ENCODE measurements around the gene IQGAP2.

Gene IQGAP2

DNA sequence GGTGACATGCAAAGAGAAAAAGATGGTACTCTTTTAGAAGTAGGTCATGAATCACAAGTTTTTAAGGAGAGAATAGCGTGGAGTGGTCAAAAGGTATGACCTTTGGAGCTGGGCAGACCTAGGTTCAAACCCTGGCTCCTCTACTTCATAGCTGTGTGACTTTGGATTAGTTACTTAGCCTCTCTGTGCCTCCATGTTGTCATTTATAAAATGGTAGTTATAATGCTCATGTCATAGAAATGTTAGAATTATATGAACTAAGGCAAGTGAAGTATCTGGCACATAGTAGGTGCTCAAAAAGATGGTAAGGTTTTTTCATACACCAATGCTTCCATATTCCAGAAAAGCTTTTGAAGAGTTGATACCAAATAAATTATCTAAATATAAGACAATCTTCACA is 320.2 kb downstream of the IQGAP2 start:
- Histone ChIP-seq H3K9me2 (replicated peaks; ENCODE audit: control insufficient read depth, low read length) (no peaks in the 10 kb centered on the region), H3K27me3 (ENCODE audit: control insufficient read depth, low read length) (no peaks in the 10 kb centered on the region; the same call in 1 of the 2 replicates), H3K36me3 (ENCODE audit: control insufficient read depth, low read length) (no peaks in the 10 kb centered on the region), H3K4me2 (ENCODE audit: low read length) (no peak overlapping the region), H3K4me1 (ENCODE audit: control insufficient read depth, low read length) (no peaks in the 10 kb centered on the region; the same call in 1 of the 2 replicates), H3K4me3 (ENCODE audit: low read length) (no peak overlapping the region), H3K27ac (ENCODE audit: low read depth, low read length) (no peak overlapping the region), H3K79me2 (ENCODE audit: control insufficient read depth, low read length) (no peaks in the 10 kb centered on the region), H4K20me1 (ENCODE audit: control insufficient read depth, insufficient read depth, low read depth, low read length) (no peaks in the 10 kb centered on the region), H3F3A (ENCODE audit: control insufficient read depth, insufficient read depth) (no peaks in the 10 kb centered on the region), H3K9me3 (ENCODE audit: control insufficient read depth, insufficient read depth, low read length) (no peaks in the 10 kb centered on the region)
- TF ChIP-seq CTCF (IDR thresholded peaks at IDR 0.05; ENCODE audit: low read depth, low read length, poor library complexity, severe bottlenecking): no peak
- no peak for TF ChIP-seq EZH2phosphoT487 (IDR thresholded peaks at IDR 0.05; ENCODE audit: borderline replicate concordance, low read length)

- H3K4me2 ChIP-seq (ENCODE audit: low read length): no peak overlapping the region
- H3K4me3 ChIP-seq (ENCODE audit: low read length): no peak overlapping the region
- no peaks in the 10 kb centered on the region for H3F3A ChIP-seq (ENCODE audit: control insufficient read depth, insufficient read depth)
- no peaks in the 10 kb centered on the region; the same call in 1 of the 2 replicates for H3K27me3 ChIP-seq (ENCODE audit: control insufficient read depth, low read length)
- no peak overlapping the region for H3K27ac ChIP-seq (ENCODE audit: low read depth, low read length)
- H3K9me3 ChIP-seq (ENCODE audit: control insufficient read depth, insufficient read depth, low read length): no peaks in the 10 kb centered on the region
- no peaks in the 10 kb centered on the region for H3K36me3 ChIP-seq (ENCODE audit: control insufficient read depth, low read length)
- no peaks in the 10 kb centered on the region for H3K9me2 ChIP-seq (replicated peaks; ENCODE audit: control insufficient read depth, low read length)
- no peak for TF ChIP-seq CTCF (IDR thresholded peaks at IDR 0.05; ENCODE audit: low read depth, low read length, poor library complexity, severe bottlenecking)
- TF ChIP-seq EZH2phosphoT487 (IDR thresholded peaks at IDR 0.05; ENCODE audit: borderline replicate concordance, low read length): no peak
- no peaks in the 10 kb centered on the region for H4K20me1 ChIP-seq (ENCODE audit: control insufficient read depth, insufficient read depth, low read depth, low read length)
- H3K4me1 ChIP-seq (ENCODE audit: control insufficient read depth, low read length): no peaks in the 10 kb centered on the region; the same call in 1 of the 2 replicates
- no peaks in the 10 kb centered on the region for H3K79me2 ChIP-seq (ENCODE audit: control insufficient read depth, low read length)
Measured at GRCh38 chr5:76723906-76724305, 320.8 kb downstream of the IQGAP2 start.

DNA sequence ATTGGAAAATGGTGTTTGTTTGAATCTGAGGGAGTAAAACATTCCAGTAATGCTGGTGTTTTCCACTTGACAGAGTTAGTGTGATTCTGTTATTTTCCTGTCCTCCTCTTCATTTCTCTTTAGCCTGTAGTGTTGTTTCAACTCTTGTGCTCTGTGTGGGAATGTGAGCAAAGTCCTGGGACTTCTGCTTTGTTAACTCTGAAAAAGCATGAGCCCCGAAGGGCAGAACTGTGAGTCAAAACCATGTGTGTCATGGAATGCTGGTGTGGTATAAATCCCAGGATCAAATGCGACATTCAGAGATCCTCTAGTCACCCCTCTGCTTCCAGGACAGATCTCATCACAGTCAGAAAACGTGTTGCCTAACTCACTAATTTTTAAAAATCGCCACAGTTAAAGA is 321.8 kb downstream of the IQGAP2 start:
- TF ChIP-seq CTCF (IDR thresholded peaks at IDR 0.05; ENCODE audit: low read depth, low read length, poor library complexity, severe bottlenecking) (no peak), EZH2phosphoT487 (IDR thresholded peaks at IDR 0.05; ENCODE audit: borderline replicate concordance, low read length) (no peak)
- Histone ChIP-seq H3K4me1 (ENCODE audit: control insufficient read depth, low read length) (no peaks in the 10 kb centered on the region; the same call in 1 of the 2 replicates), H3K36me3 (ENCODE audit: control insufficient read depth, low read length) (no peaks in the 10 kb centered on the region), H3K79me2 (ENCODE audit: control insufficient read depth, low read length) (no peaks in the 10 kb centered on the region), H3K9me3 (ENCODE audit: control insufficient read depth, insufficient read depth, low read length) (peaks cover 4% of the 10 kb centered on the region; the same call in 1 of the 2 replicates), H3K27me3 (ENCODE audit: control insufficient read depth, low read length) (no peaks in the 10 kb centered on the region; the same call in 1 of the 2 replicates), H3F3A (ENCODE audit: control insufficient read depth, insufficient read depth) (no peaks in the 10 kb centered on the region), H3K4me3 (ENCODE audit: low read length) (no peak overlapping the region), H3K27ac (ENCODE audit: low read depth, low read length) (no peak overlapping the region), H3K9me2 (replicated peaks; ENCODE audit: control insufficient read depth, low read length) (no peaks in the 10 kb centered on the region), H4K20me1 (ENCODE audit: control insufficient read depth, insufficient read depth, low read depth, low read length) (no peaks in the 10 kb centered on the region), H3K4me2 (ENCODE audit: low read length) (no peak overlapping the region)

All from DOHH2 (cell line).